NB4 (cell line): ENCODE measurements around the gene ZMAT3.

ENCODE experiments used
- DNase-seq: peaks from one replicate; pipeline ENCODE4 v3.0.0; 2010; ENCODE audit warnings: low read depth
- H3K4me3 ChIP-seq: one replicate; pipeline ENCODE4 v1.5.1; 2011; ENCODE audit warnings: mild to moderate bottlenecking, low read depth, low read length, moderate library complexity
- CTCF ChIP-seq: IDR thresholded peaks from one replicate; pipeline ENCODE4 v1.5.1; 2012; ENCODE audit warnings: low read depth, low read length
- MAX ChIP-seq: IDR thresholded peaks from 2 replicates; pipeline ENCODE4 v1.6.1; 2011; ENCODE audit warnings: low read depth, low read length
- MYC ChIP-seq: IDR thresholded peaks from 2 replicates; pipeline ENCODE4 v1.6.1; 2011; ENCODE audit warnings: low read depth, low read length
- POLR2A ChIP-seq: IDR thresholded peaks from 2 replicates; pipeline ENCODE4 v1.6.1; 2011; ENCODE audit warnings: mild to moderate bottlenecking; ENCODE audit not compliant: insufficient read length; ENCODE audit errors: extremely low read depth

Gene ZMAT3

GRCh38 chr3:179021119-179021903 lies 50.3 kb downstream of the ZMAT3 start:
- DNase-seq: no peak
- TF ChIP-seq POLR2A (no peak), CTCF (no peak), MAX (no peak), MYC (no peak)
- no peak overlapping the region for H3K4me3 ChIP-seq

- no peak for DNase-seq
- TF ChIP-seq MAX (no peak), CTCF (no peak), MYC (no peak), POLR2A (no peak)
- no peak overlapping the region for H3K4me3 ChIP-seq
These were observed 51.5 kb downstream of the ZMAT3 start for GRCh38 chr3:179020112-179020511.

GRCh38 chr3:179018808-179019207 lies 52.8 kb downstream of the ZMAT3 start:
- DNase-seq: no peak
- H3K4me3 ChIP-seq: no peak overlapping the region
- TF ChIP-seq MAX: no peak
- no peak for TF ChIP-seq CTCF
- TF ChIP-seq MYC: no peak
- TF ChIP-seq POLR2A: no peak

- no peak for TF ChIP-seq POLR2A
- no peak for TF ChIP-seq MYC
- TF ChIP-seq CTCF: no peak
- TF ChIP-seq MAX: no peak
- no peak for DNase-seq
- H3K4me3 ChIP-seq: no peak overlapping the region
These were observed 54.5 kb downstream of the ZMAT3 start for GRCh38 chr3:179016979-179017670.

- H3K4me3 ChIP-seq: no peak overlapping the region
- no peak; the same call in 1 of the 2 replicates for TF ChIP-seq MYC
- no peak; the same call in 1 of the 2 replicates for TF ChIP-seq MAX
- TF ChIP-seq CTCF: peak; percentile 46
- TF ChIP-seq POLR2A: no peak
- DNase-seq: peak; percentile 77
These were observed 56.0 kb downstream of the ZMAT3 start for GRCh38 chr3:179015551-179016020.
